MCF 10A (cell line): ENCODE results near the gene SF3B2. TPM values are rescaled to one million over a fixed set of nuclear protein-coding genes. Genes with fewer than 3 reads are reported as not detected.

Experiments
- BruUV-seq: library from RNA; stranded (reverse); fragments of 400-500 nt; replicated peaks from 2 replicates; lab custom pipeline; 2021; lab: Mats Ljungman, UMichigan
- CTCF ChIA-PET: fragments of 300-600 bp; sonication (Branson Sonifier 250); formaldehyde crosslinking; extraction: SDS; loops from one replicate; lab custom pipeline; 2021; ENCODE audit warnings: antibody characterized with exemption, inconsistent platforms; lab: Yijun Ruan, JAX
- POLR2A ChIA-PET: fragments of 300-600, 350-650 bp; sonication (Branson Sonifier 250); formaldehyde crosslinking; extraction: SDS; loops from one replicate; lab custom pipeline; 2020; ENCODE audit warnings: antibody characterized with exemption, inconsistent platforms; lab: Yijun Ruan, JAX
- DNase-seq: peaks from one replicate; pipeline ENCODE4 v3.0.0-alpha.2; 2018; ENCODE audit not compliant: unreplicated experiment
- H3K27ac Mint-ChIP-seq: one replicate; pipeline ENCODE4 v1.8.0; 2022; ENCODE audit warnings: mild to moderate bottlenecking, low read depth, mixed read lengths; ENCODE audit not compliant: unreplicated experiment
- H3K27me3 Mint-ChIP-seq: one replicate; pipeline ENCODE4 v1.8.0; 2022; ENCODE audit warnings: mixed read lengths; ENCODE audit not compliant: insufficient read depth, unreplicated experiment
- H3K36me3 Mint-ChIP-seq: one replicate; pipeline ENCODE4 v1.8.0; 2022; ENCODE audit warnings: mild to moderate bottlenecking, moderate library complexity, mixed read lengths; ENCODE audit not compliant: insufficient read depth, unreplicated experiment
- H3K4me1 Mint-ChIP-seq: one replicate; pipeline ENCODE4 v1.8.0; 2022; ENCODE audit warnings: mixed read lengths; ENCODE audit not compliant: insufficient read depth, unreplicated experiment
- H3K4me3 Mint-ChIP-seq: one replicate; pipeline ENCODE4 v1.8.0; 2022; ENCODE audit warnings: mild to moderate bottlenecking, moderate library complexity, mixed read lengths; ENCODE audit not compliant: unreplicated experiment
- H3K9me3 Mint-ChIP-seq: one replicate; pipeline ENCODE4 v1.8.0; 2022; ENCODE audit warnings: mixed read lengths; ENCODE audit not compliant: unreplicated experiment
- CTCF ChIP-seq: fragments of 200-600 bp; IDR thresholded peaks from one replicate; pipeline ENCODE4 v1.8.0; 2022; ENCODE audit warnings: antibody characterized with exemption, mild to moderate bottlenecking; ENCODE audit not compliant: unreplicated experiment
- intact Hi-C: fragments of 100-400 bp; cut with micrococcal nuclease; formaldehyde crosslinking; loops from 2 replicates; pipeline ENCODE4 v1.14.1; 2022
- total RNA-seq: library from RNA; stranded (reverse); gene quantifications from 2 replicates; pipeline ENCODE4 v1.2.3, GENCODE V29; 2022

The SF3B2 gene
- total RNA-seq, 1 experiment from 2014 or later, result 241 TPM

GRCh38 chr11:66115638-66116301 lies 63.6 kb downstream of the SF3B2 start:
- Mint-ChIP-seq H3K27ac (no peak overlapping the region), H3K27me3 (no peaks in the 10 kb centered on the region), H3K9me3 (no peaks in the 10 kb centered on the region), H3K4me3 (no peak overlapping the region), H3K36me3 (no peaks in the 10 kb centered on the region), H3K4me1 (peaks cover 49% of the 10 kb centered on the region)
- DNase-seq, result no peak
- POLR2A ChIA-PET, result no interaction called here
- TF ChIP-seq CTCF, result no peak
- no TSS peak for BruUV-seq
- intact Hi-C loops, result no loop called here
- CTCF ChIA-PET, result interaction anchor here (0.5 to 1.5 kb wide), 4 partner anchors 20 to 107 kb away, joined by 3 to 6 read pairs (median 4); no protein-coding TSS in a partner anchor

- Mint-ChIP-seq H3K9me3 (no peaks in the 10 kb centered on the region), H3K4me3 (no peak overlapping the region), H3K27ac (no peak overlapping the region), H3K36me3 (no peaks in the 10 kb centered on the region), H3K4me1 (peaks cover 42% of the 10 kb centered on the region), H3K27me3 (no peaks in the 10 kb centered on the region)
- intact Hi-C loops, result no loop called here
- CTCF ChIA-PET, result interaction anchor here (1.5 kb wide), 1 partner anchor 19 kb away, joined by 6 read pairs; no protein-coding TSS in a partner anchor
- POLR2A ChIA-PET, result no interaction called here
- BruUV-seq, result no TSS peak
- TF ChIP-seq CTCF, result no peak
- DNase-seq, result no peak
These were observed 64.6 kb downstream of the SF3B2 start for GRCh38 chr11:66116576-66117361.

- H3K4me3 Mint-ChIP-seq, result no peak overlapping the region
- POLR2A ChIA-PET, result interaction anchor here (0.6 to 2.0 kb wide), 7 partner anchors 8 to 261 kb away, joined by 3 to 9 read pairs (median 4); partner anchors contain the start of gene PACS1
- no peak for DNase-seq
- H3K36me3 Mint-ChIP-seq, result no peaks in the 10 kb centered on the region
- peaks cover 21% of the 10 kb centered on the region for H3K4me1 Mint-ChIP-seq
- intact Hi-C loops, result no loop called here
- CTCF ChIA-PET, result interaction anchor here (0.6 to 2.6 kb wide), 3 partner anchors 16 to 51 kb away, joined by 3 to 12 read pairs (median 3); no protein-coding TSS in a partner anchor
- BruUV-seq, result no TSS peak
- peak overlapping the region; percentile 92 for H3K27ac Mint-ChIP-seq
- no peak for TF ChIP-seq CTCF
- no peaks in the 10 kb centered on the region for H3K9me3 Mint-ChIP-seq
- no peaks in the 10 kb centered on the region for H3K27me3 Mint-ChIP-seq
These were observed 66.7 kb downstream of the SF3B2 start for GRCh38 chr11:66118847-66119246.

Other genes with a start within 250 kb of the SF3B2 start
- not detected in 2 replicates for gene SNX32, start 218.4 kb upstream of the SF3B2 start, total RNA-seq
- 589 and 611 TPM in 2 replicates for gene CFL1, start 194.2 kb upstream of the SF3B2 start, total RNA-seq
- 59.0 and 77.6 TPM in 2 replicates for gene MUS81, start 191.9 kb upstream of the SF3B2 start, total RNA-seq
- 2.4 and 3.3 TPM in 2 replicates for gene EFEMP2, start 179.6 kb upstream of the SF3B2 start, total RNA-seq
- not detected in 2 replicates for gene CTSW, start 172.5 kb upstream of the SF3B2 start, total RNA-seq
- 79.8 and 80.8 TPM in 2 replicates for gene FIBP, start 163.9 kb upstream of the SF3B2 start, total RNA-seq
- 16.4 and 20.8 TPM in 2 replicates for gene CCDC85B, start 161.7 kb upstream of the SF3B2 start, total RNA-seq
- gene FOSL1, start 152.0 kb upstream of the SF3B2 start, total RNA-seq, result 95.3 and 124 TPM in 2 replicates
- gene C11orf68, start 133.3 kb upstream of the SF3B2 start, total RNA-seq, result 48.0 and 49.4 TPM in 2 replicates
- 162 and 167 TPM in 2 replicates for gene DRAP1, start 132.9 kb upstream of the SF3B2 start, total RNA-seq
- gene TSGA10IP, start 106.9 kb upstream of the SF3B2 start, total RNA-seq, result not detected in 2 replicates
- gene SART1, start 90.6 kb upstream of the SF3B2 start, total RNA-seq, result 61.7 and 67.4 TPM in 2 replicates
- gene EIF1AD, start 50.2 kb upstream of the SF3B2 start, total RNA-seq, result 21.7 and 33.5 TPM in 2 replicates
- 154 and 198 TPM in 2 replicates for gene BANF1, start 49.9 kb upstream of the SF3B2 start, total RNA-seq
- gene CST6, start 40.4 kb upstream of the SF3B2 start, total RNA-seq, result not detected in 2 replicates
- 0.61 and 0.79 TPM in 2 replicates for gene CATSPER1, start 25.9 kb upstream of the SF3B2 start, total RNA-seq
- not detected in 2 replicates for gene GAL3ST3, start 3.2 kb upstream of the SF3B2 start, total RNA-seq
- gene PACS1, start 17.9 kb downstream of the SF3B2 start, total RNA-seq, result 32.2 and 33.5 TPM in 2 replicates
- 51.4 and 73.5 TPM in 2 replicates for gene KLC2, start 205.3 kb downstream of the SF3B2 start, total RNA-seq
- 73.4 and 87.0 TPM in 2 replicates for gene RAB1B, start 216.3 kb downstream of the SF3B2 start, total RNA-seq
- 1.4 and 1.6 TPM in 2 replicates for gene CNIH2, start 225.8 kb downstream of the SF3B2 start, total RNA-seq
- gene YIF1A, start 236.8 kb downstream of the SF3B2 start, total RNA-seq, result 143 and 144 TPM in 2 replicates
- gene TMEM151A, start 239.5 kb downstream of the SF3B2 start, total RNA-seq, result 0.12 TPM in 1 of 2 replicates, not detected in the other